Measurements from ENCODE around the gene LMX1B. TPM values are rescaled to one million over a fixed set of nuclear protein-coding genes. Genes with fewer than 3 reads are reported as not detected.
"Not testable (repeated sequence)": the region's sequence is repeated elsewhere in the genome, so short reads cannot be mapped to it uniquely, and the experiment has no call there.

The LMX1B gene
- total RNA-seq, 1 experiment from 2014 or later = not detected

DNA sequence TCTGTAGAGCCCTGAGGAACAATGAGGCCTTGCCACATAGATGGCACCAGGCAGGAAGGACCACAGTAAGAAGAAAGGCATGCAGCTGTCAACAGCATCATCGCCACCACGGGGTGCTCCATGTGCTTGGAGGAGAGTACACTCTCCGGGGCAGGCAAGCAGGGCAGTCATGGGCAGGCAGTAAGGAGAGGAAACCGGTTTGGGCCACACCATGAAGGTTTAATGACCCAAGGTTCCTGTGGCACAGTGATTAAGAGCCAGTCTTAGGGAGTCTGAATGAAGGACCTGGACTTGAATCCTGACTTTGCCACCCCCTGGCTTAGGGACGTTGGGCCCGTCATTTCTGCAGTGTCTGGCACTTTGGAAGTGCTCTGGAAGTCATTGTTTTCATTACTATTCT is 110.5 kb downstream of the LMX1B start:
- H3K27me3 Mint-ChIP-seq (ENCODE audit: unreplicated experiment) = peaks cover 42% of the 10 kb centered on the region
- BruUV-seq (replicated peaks) = no TSS peak
- peak overlapping the region; percentile 86 for H3K27ac Mint-ChIP-seq (ENCODE audit: unreplicated experiment)
- no peaks in the 10 kb centered on the region for H3K9me3 Mint-ChIP-seq (ENCODE audit: low read depth, unreplicated experiment)
- CTCF ChIA-PET = no interaction called here
- peaks cover 10% of the 10 kb centered on the region for H3K36me3 Mint-ChIP-seq (ENCODE audit: insufficient read depth, unreplicated experiment)
- H3K4me3 Mint-ChIP-seq (ENCODE audit: low read depth, unreplicated experiment) = peak overlapping the region; percentile 66
- H3K4me1 Mint-ChIP-seq (ENCODE audit: low read depth, unreplicated experiment) = no peaks in the 10 kb centered on the region
- DNase-seq = no peak
- TF ChIP-seq, protein P1, sequence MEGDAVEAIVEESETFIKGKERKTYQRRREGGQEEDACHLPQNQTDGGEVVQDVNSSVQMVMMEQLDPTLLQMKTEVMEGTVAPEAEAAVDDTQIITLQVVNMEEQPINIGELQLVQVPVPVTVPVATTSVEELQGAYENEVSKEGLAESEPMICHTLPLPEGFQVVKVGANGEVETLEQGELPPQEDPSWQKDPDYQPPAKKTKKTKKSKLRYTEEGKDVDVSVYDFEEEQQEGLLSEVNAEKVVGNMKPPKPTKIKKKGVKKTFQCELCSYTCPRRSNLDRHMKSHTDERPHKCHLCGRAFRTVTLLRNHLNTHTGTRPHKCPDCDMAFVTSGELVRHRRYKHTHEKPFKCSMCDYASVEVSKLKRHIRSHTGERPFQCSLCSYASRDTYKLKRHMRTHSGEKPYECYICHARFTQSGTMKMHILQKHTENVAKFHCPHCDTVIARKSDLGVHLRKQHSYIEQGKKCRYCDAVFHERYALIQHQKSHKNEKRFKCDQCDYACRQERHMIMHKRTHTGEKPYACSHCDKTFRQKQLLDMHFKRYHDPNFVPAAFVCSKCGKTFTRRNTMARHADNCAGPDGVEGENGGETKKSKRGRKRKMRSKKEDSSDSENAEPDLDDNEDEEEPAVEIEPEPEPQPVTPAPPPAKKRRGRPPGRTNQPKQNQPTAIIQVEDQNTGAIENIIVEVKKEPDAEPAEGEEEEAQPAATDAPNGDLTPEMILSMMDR (IDR thresholded peaks at IDR 0.05; ENCODE audit: unreplicated experiment) = no peak
- intact Hi-C loops (cut with micrococcal nuclease; ENCODE audit: unreplicated experiment) = no loop called here

DNA sequence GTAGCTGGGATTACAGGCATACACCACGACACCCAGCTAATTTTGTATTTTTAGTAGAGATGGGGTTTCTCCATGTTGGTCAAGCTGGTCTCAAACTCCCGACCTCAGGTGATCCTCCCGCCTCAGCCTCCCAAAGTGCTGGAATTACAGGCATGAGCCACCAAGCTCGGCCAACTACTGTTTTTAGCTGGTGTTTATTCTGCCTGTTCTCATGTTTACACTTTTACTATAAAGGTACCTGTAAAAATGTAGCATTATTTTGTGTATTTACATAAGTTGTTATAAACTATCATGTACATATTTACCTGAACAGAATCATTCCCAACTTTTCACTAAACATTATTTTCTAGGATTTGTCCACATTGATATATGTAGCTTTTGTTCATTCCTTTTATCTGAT is 111.8 kb downstream of the LMX1B start:
- CTCF ChIA-PET = interaction anchor here (0.6 kb wide), 1 partner anchor 96 kb away, joined by 5 read pairs; no protein-coding TSS in a partner anchor
- H3K9me3 Mint-ChIP-seq (ENCODE audit: low read depth, unreplicated experiment); H3K27ac Mint-ChIP-seq (ENCODE audit: unreplicated experiment); intact Hi-C loops (cut with micrococcal nuclease; ENCODE audit: unreplicated experiment); BruUV-seq (replicated peaks); DNase-seq; H3K4me3 Mint-ChIP-seq (ENCODE audit: low read depth, unreplicated experiment); H3K4me1 Mint-ChIP-seq (ENCODE audit: low read depth, unreplicated experiment): not testable (repeated sequence)
- H3K36me3 Mint-ChIP-seq (ENCODE audit: insufficient read depth, unreplicated experiment) = peaks cover 10% of the 10 kb centered on the region
- H3K27me3 Mint-ChIP-seq (ENCODE audit: unreplicated experiment) = peaks cover 42% of the 10 kb centered on the region

DNA sequence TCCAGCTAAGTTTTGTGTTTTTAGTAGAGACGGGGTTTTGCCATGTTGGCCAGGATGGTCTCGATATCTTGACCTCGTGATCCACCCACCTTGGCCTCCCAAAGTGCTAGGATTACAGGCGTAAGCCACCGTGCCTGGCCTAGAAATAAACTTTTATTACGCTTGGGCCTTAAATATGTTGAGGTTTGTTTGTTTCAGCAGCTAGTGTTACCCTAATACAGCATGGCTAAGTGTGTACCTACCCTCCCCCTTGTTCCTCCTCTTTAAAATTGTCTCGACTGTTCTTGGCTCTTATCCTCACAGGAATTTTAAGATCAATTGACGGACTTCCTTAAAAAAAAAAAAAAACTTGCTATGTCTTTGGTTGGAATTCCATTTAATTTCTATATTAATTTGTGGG is 114.5 kb downstream of the LMX1B start:
- CTCF ChIA-PET; DNase-seq; H3K9me3 Mint-ChIP-seq (ENCODE audit: low read depth, unreplicated experiment); H3K27ac Mint-ChIP-seq (ENCODE audit: unreplicated experiment); H3K4me1 Mint-ChIP-seq (ENCODE audit: low read depth, unreplicated experiment); BruUV-seq (replicated peaks); H3K4me3 Mint-ChIP-seq (ENCODE audit: low read depth, unreplicated experiment); H3K36me3 Mint-ChIP-seq (ENCODE audit: insufficient read depth, unreplicated experiment); intact Hi-C loops (cut with micrococcal nuclease; ENCODE audit: unreplicated experiment): not testable (repeated sequence)
- peaks cover 56% of the 10 kb centered on the region for H3K27me3 Mint-ChIP-seq (ENCODE audit: unreplicated experiment)

DNA sequence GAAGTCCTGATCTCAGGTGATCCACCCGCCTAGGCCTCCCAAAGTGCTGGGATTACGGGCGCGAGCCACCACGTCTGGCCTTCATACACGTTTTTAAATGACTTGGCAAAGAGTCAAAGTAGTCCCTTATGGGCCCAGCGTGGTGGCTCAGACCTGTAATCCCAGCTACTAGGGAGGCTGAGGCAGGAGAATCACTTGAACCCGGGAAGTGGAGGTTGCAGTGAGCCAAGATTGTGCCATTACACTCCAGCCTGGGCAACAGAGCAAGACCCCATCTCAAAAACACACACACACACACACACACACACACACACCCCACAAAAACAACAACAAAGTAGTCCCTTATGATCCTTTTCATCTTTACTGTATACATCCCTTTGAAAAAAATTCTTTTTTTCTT is 116.9 kb downstream of the LMX1B start:
- H3K4me3 Mint-ChIP-seq (ENCODE audit: low read depth, unreplicated experiment); DNase-seq; intact Hi-C loops (cut with micrococcal nuclease; ENCODE audit: unreplicated experiment): not testable (repeated sequence)

DNA sequence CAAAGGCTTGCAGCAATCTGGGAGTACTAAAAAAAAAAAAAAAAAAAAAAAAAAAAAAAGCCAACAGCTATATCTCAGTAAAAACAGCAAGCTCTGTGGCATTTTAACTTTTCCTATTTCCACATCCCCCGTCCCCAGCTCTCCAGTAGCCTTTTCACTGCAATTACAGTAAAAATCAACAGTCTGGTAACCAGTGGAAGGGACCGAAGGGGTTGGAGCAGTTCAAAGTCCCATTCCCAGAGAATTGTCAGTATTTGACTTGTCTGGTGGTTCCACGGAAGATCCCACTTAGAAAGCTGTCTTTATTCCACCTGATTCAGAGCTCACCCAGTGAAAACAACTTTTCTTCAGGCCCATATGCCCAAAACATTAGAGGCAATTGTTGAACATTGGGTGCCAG is 119.3 kb downstream of the LMX1B start:
- TF ChIP-seq, protein P1 (IDR thresholded peaks at IDR 0.05; ENCODE audit: unreplicated experiment) = no peak
- no peak overlapping the region for H3K27ac Mint-ChIP-seq (ENCODE audit: unreplicated experiment)
- CTCF ChIA-PET = no interaction called here
- no peaks in the 10 kb centered on the region for H3K4me1 Mint-ChIP-seq (ENCODE audit: low read depth, unreplicated experiment)
- H3K27me3 Mint-ChIP-seq (ENCODE audit: unreplicated experiment) = peaks cover 39% of the 10 kb centered on the region
- H3K36me3 Mint-ChIP-seq (ENCODE audit: insufficient read depth, unreplicated experiment) = no peaks in the 10 kb centered on the region
- no peak overlapping the region for H3K4me3 Mint-ChIP-seq (ENCODE audit: low read depth, unreplicated experiment)
- no TSS peak for BruUV-seq (replicated peaks)
- no peak for DNase-seq
- H3K9me3 Mint-ChIP-seq (ENCODE audit: low read depth, unreplicated experiment) = peaks cover 5% of the 10 kb centered on the region
- intact Hi-C loops (cut with micrococcal nuclease; ENCODE audit: unreplicated experiment) = no loop called here

More for the DNA sequence above, 116.9 kb downstream of the LMX1B start:
- H3K36me3 Mint-ChIP-seq (ENCODE audit: insufficient read depth, unreplicated experiment); BruUV-seq (replicated peaks); CTCF ChIA-PET; H3K9me3 Mint-ChIP-seq (ENCODE audit: low read depth, unreplicated experiment); H3K27ac Mint-ChIP-seq (ENCODE audit: unreplicated experiment); H3K4me1 Mint-ChIP-seq (ENCODE audit: low read depth, unreplicated experiment): not testable (repeated sequence)
- H3K27me3 Mint-ChIP-seq (ENCODE audit: unreplicated experiment) = peaks cover 62% of the 10 kb centered on the region

DNA sequence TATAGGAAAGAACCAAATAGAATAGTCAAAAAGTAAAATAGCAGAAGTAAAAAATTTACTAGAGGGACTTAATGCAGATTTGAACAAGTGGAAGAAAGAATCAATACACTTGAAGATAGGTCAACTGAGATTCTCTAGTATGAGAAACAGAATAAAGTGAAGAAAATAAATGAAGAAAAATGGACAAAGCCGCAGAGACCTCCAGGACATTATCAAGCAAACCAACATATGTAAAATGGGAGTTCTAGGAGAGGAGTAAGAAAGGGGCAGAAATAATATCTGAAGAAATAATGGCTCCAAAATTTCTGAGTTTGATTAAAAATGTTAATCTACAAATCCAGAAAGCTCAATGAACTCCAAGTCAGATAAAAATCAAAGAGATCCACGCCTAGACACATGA is 121.1 kb downstream of the LMX1B start:
- Mint-ChIP-seq H3K9me3 (ENCODE audit: low read depth, unreplicated experiment) (peaks cover 6% of the 10 kb centered on the region), H3K27me3 (ENCODE audit: unreplicated experiment) (peaks cover 56% of the 10 kb centered on the region), H3K4me1 (ENCODE audit: low read depth, unreplicated experiment) (no peaks in the 10 kb centered on the region), H3K36me3 (ENCODE audit: insufficient read depth, unreplicated experiment) (no peaks in the 10 kb centered on the region), H3K27ac (ENCODE audit: unreplicated experiment) (no peak overlapping the region), H3K4me3 (ENCODE audit: low read depth, unreplicated experiment) (no peak overlapping the region)
- DNase-seq = no peak
- no TSS peak for BruUV-seq (replicated peaks)
- intact Hi-C loops (cut with micrococcal nuclease; ENCODE audit: unreplicated experiment) = no loop called here
- TF ChIP-seq, protein P1 (IDR thresholded peaks at IDR 0.05; ENCODE audit: unreplicated experiment) = no peak
- CTCF ChIA-PET = no interaction called here

Measured in Calu3 (cell line).